ENCODE measurements around the gene MDM2. TPM values are rescaled to one million over a fixed set of nuclear protein-coding genes. Genes with fewer than 3 reads are reported as not detected.

Gene MDM2
- polyA plus RNA-seq, 1 of the 3 experiments (the other 2 are of a cell fraction) = 21.5 TPM

DNA sequence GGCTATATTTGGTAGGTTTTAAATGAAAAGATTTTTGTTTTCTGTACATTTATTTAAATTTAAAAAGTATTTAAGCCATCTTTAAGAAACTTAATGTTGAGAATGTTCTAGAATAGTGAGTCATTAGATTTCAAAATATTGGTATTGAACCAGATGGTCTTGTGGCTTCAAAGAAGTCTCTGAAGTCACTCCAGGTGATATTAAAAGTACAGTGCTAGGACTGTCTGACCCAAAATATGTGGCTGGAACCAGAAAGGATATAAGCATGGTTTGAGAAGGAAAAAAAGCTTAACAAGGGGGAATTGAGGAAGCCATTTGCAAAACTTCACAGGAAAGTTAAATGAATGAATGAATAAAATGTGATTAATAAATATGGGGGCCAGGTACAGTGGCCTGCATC is 28.7 kb upstream of the MDM2 start:
- no peaks in the 10 kb centered on the region for H3K9me2 ChIP-seq
- no peaks in the 10 kb centered on the region for H3K9me3 ChIP-seq
- no peaks in the 10 kb centered on the region for H3F3A ChIP-seq (replicated peaks; ENCODE audit: insufficient read depth)
- H3K27ac ChIP-seq (ENCODE audit: low read depth in 2 of 2, low read length in 1 of 2) = no peak overlapping the region
- H3K4me1 ChIP-seq (ENCODE audit: control insufficient read depth in 1 of 2, insufficient read depth in 2 of 2, low read depth in 1 of 2, low read length in 1 of 2) = no peaks in the 10 kb centered on the region
- no peak overlapping the region for H2AFZ ChIP-seq (ENCODE audit: low read depth)
- TF ChIP-seq FOXJ3 (CRISPR knock-in tag; IDR thresholded peaks at IDR 0.05) = no peak
- TF ChIP-seq TCF12 (IDR thresholded peaks at IDR 0.05) = no peak
- TF ChIP-seq, protein P1, sequence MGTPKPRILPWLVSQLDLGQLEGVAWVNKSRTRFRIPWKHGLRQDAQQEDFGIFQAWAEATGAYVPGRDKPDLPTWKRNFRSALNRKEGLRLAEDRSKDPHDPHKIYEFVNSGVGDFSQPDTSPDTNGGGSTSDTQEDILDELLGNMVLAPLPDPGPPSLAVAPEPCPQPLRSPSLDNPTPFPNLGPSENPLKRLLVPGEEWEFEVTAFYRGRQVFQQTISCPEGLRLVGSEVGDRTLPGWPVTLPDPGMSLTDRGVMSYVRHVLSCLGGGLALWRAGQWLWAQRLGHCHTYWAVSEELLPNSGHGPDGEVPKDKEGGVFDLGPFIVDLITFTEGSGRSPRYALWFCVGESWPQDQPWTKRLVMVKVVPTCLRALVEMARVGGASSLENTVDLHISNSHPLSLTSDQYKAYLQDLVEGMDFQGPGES (IDR thresholded peaks at IDR 0.05; ENCODE audit: low read depth, low read length) = no peak
- TF ChIP-seq, protein P2, sequence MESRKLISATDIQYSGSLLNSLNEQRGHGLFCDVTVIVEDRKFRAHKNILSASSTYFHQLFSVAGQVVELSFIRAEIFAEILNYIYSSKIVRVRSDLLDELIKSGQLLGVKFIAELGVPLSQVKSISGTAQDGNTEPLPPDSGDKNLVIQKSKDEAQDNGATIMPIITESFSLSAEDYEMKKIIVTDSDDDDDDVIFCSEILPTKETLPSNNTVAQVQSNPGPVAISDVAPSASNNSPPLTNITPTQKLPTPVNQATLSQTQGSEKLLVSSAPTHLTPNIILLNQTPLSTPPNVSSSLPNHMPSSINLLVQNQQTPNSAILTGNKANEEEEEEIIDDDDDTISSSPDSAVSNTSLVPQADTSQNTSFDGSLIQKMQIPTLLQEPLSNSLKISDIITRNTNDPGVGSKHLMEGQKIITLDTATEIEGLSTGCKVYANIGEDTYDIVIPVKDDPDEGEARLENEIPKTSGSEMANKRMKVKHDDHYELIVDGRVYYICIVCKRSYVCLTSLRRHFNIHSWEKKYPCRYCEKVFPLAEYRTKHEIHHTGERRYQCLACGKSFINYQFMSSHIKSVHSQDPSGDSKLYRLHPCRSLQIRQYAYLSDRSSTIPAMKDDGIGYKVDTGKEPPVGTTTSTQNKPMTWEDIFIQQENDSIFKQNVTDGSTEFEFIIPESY (IDR thresholded peaks at IDR 0.05; ENCODE audit: borderline replicate concordance, low read depth) = no peak
- no peak for TF ChIP-seq SIN3A (IDR thresholded peaks at IDR 0.05; ENCODE audit: borderline replicate concordance, low read depth, low read length)
- TF ChIP-seq RFX5 (IDR thresholded peaks at IDR 0.05; ENCODE audit: low read length) = no peak
- no peak for TF ChIP-seq TEAD4 (IDR thresholded peaks at IDR 0.05; ENCODE audit: borderline replicate concordance, insufficient read depth)
- TF ChIP-seq, protein P3, sequence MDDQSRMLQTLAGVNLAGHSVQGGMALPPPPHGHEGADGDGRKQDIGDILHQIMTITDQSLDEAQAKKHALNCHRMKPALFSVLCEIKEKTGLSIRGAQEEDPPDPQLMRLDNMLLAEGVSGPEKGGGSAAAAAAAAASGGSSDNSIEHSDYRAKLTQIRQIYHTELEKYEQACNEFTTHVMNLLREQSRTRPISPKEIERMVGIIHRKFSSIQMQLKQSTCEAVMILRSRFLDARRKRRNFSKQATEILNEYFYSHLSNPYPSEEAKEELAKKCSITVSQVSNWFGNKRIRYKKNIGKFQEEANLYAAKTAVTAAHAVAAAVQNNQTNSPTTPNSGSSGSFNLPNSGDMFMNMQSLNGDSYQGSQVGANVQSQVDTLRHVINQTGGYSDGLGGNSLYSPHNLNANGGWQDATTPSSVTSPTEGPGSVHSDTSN (IDR thresholded peaks at IDR 0.05) = no peak
- TF ChIP-seq TAF1 (IDR thresholded peaks at IDR 0.05; ENCODE audit: borderline replicate concordance, low read depth, low read length) = no peak
- no peak overlapping the region for H3K9ac ChIP-seq
- CTCF ChIA-PET = no interaction called here
- H3K27me3 ChIP-seq (ENCODE audit: insufficient read depth) = no peaks in the 10 kb centered on the region
- no peak overlapping the region for H3K4me2 ChIP-seq
- no peaks in the 10 kb centered on the region for H3K36me3 ChIP-seq (replicated peaks in 1 of 2; ENCODE audit: control insufficient read depth in 1 of 2, insufficient read depth in 2 of 2, low read length in 1 of 2)
- H3K4me3 ChIP-seq (ENCODE audit: low read depth in 2 of 2, low read length in 1 of 2) = no peak overlapping the region
- no peaks in the 10 kb centered on the region for H4K20me1 ChIP-seq (ENCODE audit: insufficient read depth)
- POLR2A ChIA-PET = no interaction called here
- H3K79me2 ChIP-seq (ENCODE audit: insufficient read depth) = no peaks in the 10 kb centered on the region
- DNase-seq = no peak

DNA sequence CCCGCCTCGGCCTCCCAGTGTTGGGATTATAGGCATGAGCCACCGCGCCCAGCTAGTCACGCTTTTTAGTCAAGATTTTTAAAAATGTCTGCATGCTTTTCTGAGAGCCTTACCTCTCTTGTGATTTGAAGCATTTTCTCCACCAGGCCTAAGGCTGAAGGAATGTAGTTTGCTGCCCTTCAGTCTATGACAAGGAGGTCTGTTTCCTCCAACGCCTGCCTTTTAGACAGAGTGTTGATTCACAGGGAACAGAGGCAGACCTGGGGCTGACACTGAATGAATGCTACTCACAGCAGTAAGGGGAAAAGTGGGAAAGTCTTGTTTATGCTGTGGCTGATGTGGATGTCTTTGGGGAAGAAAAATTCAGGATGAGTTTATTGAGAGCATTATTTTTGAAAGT is 27.2 kb upstream of the MDM2 start:
- Histone ChIP-seq H3K79me2 (ENCODE audit: insufficient read depth) (no peaks in the 10 kb centered on the region), H2AFZ (ENCODE audit: low read depth) (no peak overlapping the region), H3K27me3 (ENCODE audit: insufficient read depth) (no peaks in the 10 kb centered on the region), H3K9ac (no peak overlapping the region), H3K27ac (ENCODE audit: low read depth in 2 of 2, low read length in 1 of 2) (no peak overlapping the region), H3K4me3 (ENCODE audit: low read depth in 2 of 2, low read length in 1 of 2) (no peak overlapping the region), H3K4me1 (ENCODE audit: control insufficient read depth in 1 of 2, insufficient read depth in 2 of 2, low read depth in 1 of 2, low read length in 1 of 2) (no peaks in the 10 kb centered on the region), H4K20me1 (ENCODE audit: insufficient read depth) (no peaks in the 10 kb centered on the region), H3K4me2 (no peak overlapping the region), H3K36me3 (replicated peaks in 1 of 2; ENCODE audit: control insufficient read depth in 1 of 2, insufficient read depth in 2 of 2, low read length in 1 of 2) (no peaks in the 10 kb centered on the region), H3K9me3 (no peaks in the 10 kb centered on the region), H3K9me2 (no peaks in the 10 kb centered on the region), H3F3A (replicated peaks; ENCODE audit: insufficient read depth) (no peaks in the 10 kb centered on the region)
- 93% methylated on average over 4 of the region's 6 CpGs for WGBS (ENCODE audit: low lambda C conversion rate)
- no peak for TF ChIP-seq RAD21 (IDR thresholded peaks at IDR 0.05; ENCODE audit: low read length)
- POLR2A ChIA-PET = no interaction called here
- DNase-seq = no peak
- CTCF ChIA-PET = interaction anchor here (1.8 kb wide), 1 partner anchor 19 kb away, joined by 4 read pairs; no protein-coding TSS in a partner anchor

Measured in SK-N-SH (cell line).